Cortex of kidney (tissue), 1 donor: ENCODE measurements around the gene SMCHD1.
"Not testable (repeated sequence)": the region's sequence is repeated elsewhere in the genome, so short reads cannot be mapped to it uniquely, and the experiment has no call there.

Experiments used
- DNase-seq: peaks from one replicate; lab custom pipeline; 2025; lab: John Stamatoyannopoulos, UW

The SMCHD1 gene

DNA sequence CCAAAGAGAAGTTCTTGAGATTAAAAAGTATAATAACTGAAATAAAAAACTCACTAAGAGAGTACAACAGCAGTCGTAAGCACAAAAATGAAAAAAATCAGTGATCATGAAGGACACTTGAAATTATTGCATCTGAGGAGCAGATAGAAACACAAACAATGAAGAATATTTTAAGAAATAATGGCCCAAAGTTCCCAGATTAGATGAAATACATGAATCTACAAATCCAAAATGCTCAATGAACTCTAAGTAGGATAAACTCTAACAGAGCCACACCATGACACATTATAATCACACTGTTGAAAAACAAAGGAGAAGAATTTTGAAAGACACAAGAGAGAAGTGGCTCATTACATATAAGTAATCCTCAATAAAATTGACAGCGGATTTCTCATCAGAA is 159.4 kb downstream of the SMCHD1 start:
- no peak for DNase-seq

DNA sequence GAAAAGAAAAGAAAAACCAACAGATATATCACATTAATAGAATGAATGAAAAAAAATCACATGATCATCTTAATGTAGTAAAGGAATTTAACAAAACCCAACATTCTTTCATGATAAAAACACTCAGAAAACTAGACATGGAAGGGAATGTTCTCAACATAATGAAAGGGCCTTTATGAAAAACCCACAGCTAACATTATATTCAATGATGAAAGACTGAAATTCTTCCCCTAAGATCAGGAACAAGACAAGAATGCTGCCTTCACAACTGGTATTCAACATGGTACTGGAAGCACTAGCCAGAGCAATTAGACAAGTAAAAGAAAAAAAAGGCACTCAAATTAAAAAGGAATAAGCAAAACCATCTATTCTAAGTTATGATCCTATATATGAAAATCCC is 162.8 kb downstream of the SMCHD1 start:
- no peak for DNase-seq

DNA sequence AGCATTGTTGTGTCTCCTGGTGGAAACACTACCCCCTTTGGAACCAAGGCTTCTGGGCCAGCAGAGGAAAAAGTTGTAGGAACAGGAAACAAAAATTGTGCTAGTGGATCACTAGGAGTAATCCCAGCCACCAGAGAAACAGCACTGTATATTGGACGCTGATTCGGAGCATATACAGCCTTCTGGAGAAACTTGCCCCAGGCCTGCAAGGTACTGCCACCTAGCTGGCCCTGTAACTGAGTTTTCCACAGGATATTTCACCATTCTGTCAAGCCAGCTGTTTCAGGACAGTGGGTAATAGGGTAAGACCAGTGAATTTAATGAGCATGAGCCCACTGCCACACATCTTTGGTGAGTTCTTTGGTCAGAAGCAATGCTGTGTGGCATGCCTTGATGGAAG is 166.2 kb downstream of the SMCHD1 start:
- no peak for DNase-seq

DNA sequence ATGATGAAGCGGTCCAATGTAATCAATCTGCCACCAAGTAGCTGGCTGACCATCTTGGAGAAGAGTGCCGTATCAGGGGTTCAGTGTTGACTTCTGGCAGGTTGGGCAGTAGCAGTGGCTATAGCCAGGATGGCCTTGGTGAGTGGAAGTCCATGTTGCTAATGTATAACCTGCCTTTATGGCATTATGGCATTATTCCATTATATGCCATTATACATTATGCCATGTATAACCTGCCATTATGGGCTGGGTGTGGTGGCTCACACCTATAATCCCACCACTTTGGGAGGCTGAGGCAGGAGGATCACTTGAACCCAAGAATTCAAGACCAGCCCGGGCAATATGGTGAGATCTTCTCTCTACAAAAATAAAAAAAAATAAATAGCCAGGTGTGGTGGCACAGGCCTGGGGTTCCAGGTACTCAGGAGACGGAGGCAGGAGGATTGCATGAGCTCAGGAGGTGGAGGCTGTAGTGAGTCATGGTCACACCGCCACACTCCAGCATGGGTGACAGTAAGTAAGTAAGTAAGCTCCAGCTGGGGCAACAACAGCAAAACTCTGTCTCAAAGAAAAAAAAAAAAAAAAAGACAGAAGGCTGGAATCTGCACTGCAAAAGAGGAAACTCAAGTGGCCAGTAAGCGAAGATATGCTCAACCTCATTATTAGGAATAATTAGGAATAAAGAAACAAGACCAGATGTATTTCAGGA is 166.8 kb downstream of the SMCHD1 start:
- no peak for DNase-seq

DNA sequence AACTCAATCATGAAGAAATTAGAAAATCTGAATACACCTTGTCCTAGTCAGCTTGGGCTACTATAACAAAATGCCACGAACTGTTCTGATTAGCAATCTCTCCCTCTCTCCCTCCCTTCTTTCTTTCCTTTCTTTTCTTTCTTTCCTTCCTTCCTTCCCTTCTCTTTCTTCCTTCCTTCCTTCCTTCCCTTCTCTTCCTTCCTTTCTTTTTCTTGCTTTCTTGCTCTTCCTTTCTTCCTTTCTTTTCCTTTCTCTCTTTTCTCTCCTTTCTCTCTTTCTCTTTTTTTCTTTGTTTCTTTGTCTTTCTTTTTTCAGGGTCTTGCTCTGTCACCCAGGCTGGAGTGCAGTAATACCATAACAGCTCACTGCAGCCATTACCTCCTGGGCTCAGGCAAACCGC is 167.7 kb downstream of the SMCHD1 start:
- no peak for DNase-seq

DNA sequence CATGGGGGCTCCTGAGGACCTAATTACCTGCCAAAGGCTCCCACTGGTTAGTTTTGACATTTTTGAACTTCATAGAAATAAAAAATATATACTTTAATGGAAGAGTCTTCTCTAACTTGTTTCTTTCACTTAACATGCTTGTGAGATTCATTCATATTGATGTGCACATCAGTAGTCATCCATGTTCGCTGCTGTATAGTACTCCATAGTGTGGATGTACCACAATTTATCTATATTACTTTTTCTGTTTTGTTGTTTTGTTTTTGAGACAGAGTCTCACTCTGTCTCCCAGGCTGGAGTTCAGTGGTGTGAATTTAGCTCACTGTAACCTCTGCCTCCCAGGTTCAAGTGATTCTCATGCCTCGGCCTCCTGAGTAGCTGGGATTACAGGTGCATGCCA is 168.4 kb downstream of the SMCHD1 start:
- DNase-seq = no peak

DNA sequence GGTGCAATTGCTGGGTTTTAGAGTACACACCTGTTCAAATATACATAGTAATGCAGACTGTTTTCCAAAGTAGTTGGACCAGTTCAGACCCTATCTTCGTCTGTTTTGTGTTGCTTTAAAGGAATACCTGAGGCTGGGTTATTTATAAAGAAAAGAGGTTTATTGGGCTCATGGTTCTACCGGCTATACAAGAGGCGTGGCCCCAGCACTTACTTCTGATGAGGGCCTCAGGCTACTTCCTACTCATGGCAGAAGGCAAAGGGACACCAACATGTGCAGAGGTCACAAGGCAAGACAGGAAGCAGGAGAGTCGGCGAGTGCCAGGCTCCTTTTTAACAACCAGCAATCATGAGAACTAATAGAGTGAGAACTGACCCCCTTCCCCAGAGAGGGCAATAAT is 169.3 kb downstream of the SMCHD1 start:
- DNase-seq = no peak

DNA sequence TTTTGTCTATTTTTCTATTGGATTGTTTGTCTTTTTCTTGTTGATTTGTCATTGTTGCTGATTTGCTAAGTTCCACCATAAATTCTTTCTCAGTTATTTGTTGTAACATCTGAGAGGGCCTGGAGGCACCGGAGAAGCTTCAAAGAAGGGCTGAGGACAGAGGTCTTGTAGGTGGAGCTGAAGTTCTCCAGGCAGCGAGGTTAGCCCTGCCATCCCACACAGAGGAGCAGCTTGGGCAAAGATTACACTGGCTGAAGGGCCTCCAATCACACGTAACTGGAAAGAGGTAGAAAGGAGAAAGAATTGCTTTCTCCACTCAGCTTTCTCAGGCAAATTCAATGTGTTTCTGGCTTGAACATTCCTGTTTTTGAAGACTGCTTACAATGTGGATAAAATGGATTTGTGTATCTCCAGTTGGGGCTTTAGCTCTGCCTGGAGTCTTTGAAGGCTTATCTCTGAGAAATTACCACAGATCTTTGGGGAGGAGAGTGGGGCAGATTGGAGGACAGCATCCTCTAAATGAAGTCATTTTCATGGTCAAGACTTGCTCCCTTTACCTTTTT is 170.2 kb downstream of the SMCHD1 start:
- no peak for DNase-seq

DNA sequence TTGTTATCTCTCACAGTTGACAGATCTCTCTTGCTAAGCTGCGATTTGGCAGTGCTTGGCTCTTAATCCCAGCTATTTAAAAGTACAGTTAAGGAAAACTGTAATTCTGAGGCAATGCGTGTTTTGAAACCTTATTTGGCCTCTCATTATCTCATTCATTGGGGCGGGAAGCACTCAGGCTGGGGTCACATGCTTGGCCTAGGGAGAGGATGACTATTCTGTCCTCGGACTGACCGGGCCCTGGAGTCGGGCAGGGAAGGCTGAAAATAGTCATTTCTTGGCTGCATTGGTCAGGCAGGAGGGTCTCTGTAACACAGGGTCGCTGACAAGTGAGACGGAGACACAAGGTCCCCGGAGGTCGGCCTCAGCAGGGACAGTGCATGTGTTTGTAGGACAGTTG is 171.1 kb downstream of the SMCHD1 start:
- DNase-seq = no peak

DNA sequence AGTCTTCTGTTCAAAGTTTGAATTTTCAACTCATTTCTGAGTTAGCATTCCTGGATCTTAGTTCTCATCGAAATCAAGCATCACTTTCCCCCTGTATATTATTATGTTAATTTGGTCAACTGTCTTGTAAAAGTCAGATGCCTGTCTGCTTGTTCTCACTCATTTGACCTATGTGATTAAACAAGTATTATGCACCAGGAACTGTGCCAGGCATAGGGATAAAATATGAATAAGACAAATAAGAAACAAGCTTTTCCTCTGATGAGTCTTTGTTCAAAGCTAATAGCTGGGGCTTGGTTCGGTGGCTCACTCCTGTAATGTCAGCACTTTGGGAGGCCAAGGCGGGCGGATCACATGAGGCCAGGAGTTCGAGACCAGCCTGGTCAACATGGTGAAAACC is 171.5 kb downstream of the SMCHD1 start:
- no peak for DNase-seq

DNA sequence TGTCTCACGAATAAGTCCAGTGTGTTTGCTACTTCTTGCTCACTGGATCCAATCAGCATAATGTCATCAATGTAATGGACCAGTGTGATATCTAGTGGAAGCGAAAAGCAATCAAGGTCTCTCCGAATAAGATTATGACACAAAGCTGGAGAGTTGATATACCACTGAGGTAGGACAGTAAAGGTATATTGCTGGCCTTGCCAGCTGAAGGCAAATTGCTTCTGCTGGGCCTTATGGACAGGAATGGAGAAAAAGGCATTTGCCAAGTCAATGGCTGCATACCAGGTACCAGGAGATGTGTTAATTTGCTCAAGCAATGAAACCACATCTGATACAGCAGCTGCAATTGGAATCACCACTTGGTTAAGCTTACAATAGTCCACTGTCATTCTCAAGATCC is 180.6 kb downstream of the SMCHD1 start:
- not testable (repeated sequence) for DNase-seq

DNA sequence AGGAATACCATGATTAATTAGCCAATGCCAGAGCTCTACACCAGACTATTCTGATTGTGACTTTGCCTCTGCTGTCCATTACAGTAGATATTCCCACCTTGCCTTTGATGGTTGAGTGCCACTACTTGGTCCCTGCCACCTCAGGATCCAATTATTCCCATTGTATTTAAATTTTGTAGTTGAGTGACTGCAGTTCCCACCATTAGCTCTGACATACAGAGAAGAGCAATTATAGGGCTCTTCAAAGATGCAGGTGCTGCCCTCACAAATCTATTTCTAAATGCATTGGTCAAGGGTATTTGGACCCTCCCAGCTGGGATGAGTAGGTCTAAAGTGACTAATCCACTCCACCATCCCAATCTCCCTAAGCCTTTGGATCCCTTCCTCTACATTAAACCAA is 181.8 kb downstream of the SMCHD1 start:
- DNase-seq = not testable (repeated sequence)

DNA sequence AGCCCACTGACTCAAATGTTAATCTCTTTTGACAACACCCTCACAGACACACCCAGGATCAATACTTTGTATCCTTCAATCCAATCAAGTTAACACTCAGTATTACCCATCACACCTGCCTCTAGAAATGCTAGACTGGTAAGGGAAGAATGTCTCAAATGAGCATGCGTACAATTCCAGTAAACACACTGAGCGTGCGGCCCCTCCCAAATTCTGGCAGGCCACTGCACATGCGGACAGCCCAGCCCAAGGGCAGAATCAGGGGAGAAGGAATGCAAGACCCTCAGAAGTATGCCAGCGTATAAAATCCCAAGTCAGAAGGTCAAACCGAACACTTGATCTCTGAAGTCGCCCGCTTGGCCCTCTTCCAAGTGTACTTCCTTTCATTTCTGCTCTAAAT is 183.7 kb downstream of the SMCHD1 start:
- DNase-seq = no peak

DNA sequence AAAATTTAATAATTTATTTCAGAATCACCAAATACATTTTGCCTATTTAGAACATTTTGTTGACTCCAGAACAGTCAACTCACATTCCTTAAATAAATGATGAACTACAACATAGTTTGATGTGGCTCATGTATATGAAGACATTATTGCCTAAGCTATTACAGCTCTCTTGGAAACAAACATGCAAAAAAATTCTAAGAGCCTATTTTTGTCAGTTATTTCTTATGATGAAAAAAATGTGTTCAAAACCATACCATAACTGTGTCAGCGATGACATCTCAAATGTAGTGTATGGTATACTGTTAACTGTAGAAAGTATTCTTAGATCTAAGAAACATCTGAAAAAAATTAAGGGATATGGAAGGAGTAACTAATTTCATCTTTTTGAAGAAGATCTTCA is 185.0 kb downstream of the SMCHD1 start:
- DNase-seq = no peak

DNA sequence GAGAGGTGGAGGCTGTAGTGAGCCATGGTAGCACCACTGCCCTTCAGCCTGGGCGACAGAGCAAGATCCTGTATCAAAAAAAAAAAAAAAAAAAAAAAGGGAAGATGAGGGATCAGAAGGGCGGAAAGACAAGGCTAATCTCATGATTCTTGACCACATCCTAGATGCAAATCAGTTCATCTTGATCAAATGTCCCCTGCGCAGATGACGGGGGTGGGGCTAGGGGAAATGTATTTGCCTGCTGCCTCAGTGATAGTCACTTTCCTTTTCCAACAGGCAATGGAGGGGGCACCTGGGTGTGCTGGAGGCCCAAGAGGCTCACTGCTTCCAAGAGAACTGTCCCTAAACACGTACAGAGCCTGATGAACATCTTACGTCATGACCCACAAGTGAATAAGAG is 187.6 kb downstream of the SMCHD1 start:
- no peak for DNase-seq

DNA sequence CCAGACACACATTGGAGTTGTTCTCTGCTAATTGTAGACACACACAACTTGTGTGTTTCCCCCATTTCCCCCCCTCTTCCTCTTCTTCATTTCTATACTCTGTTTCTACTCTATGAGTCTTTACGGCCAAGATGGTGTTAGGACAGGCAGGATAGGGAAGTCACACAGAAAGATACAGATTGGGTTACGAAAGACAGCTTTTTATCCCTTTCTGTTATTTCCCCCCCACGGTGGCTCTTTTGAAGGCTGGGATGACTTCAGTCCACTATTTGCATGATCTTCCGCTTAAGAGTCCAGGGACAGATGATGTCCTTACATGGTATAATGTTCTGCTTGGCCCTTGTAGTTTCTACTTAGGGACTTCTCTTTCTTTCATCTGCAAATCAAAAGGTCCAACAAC is 189.6 kb downstream of the SMCHD1 start:
- no peak for DNase-seq

DNA sequence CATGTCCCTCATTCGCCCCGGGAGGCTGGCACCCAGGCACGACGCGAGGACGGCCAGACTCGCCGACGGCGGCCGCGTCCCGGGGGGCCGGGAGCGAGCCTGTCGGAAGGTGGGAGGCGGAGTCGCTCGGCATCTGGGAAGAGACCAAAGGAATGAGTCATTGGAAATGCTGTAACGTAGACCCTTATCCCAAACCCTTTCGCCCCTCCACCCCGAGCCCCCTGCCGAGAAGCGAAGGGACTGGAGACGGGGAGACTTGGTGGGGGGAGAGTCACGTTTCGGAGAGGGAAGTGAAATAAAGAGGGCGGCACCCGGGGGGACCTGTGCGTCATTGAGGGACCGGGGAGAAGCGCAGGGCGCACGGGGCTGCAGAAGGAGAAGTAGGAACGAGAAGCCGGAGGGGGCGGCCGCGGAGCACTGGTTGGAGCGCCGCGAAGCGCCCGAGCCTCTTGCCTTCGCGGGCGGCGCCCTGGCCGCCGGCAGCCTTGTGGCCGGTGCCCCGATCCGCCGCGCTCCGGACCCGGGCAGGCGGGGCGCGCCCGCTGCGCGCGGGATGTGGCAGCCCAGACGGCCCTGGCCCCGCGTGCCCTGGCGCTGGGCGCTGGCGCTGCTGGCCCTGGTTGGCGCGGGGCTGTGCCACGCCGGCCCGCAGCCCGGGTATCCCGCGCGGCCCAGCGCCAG is 191.2 kb downstream of the SMCHD1 start, which contains the start of gene EMILIN2:
Gene EMILIN2, plus strand, starts transcription at position 371 of the 681 bp plus-strand sequence. Its CDS starts 183 bp downstream, at position 554.
- DNase-seq = no peak

DNA sequence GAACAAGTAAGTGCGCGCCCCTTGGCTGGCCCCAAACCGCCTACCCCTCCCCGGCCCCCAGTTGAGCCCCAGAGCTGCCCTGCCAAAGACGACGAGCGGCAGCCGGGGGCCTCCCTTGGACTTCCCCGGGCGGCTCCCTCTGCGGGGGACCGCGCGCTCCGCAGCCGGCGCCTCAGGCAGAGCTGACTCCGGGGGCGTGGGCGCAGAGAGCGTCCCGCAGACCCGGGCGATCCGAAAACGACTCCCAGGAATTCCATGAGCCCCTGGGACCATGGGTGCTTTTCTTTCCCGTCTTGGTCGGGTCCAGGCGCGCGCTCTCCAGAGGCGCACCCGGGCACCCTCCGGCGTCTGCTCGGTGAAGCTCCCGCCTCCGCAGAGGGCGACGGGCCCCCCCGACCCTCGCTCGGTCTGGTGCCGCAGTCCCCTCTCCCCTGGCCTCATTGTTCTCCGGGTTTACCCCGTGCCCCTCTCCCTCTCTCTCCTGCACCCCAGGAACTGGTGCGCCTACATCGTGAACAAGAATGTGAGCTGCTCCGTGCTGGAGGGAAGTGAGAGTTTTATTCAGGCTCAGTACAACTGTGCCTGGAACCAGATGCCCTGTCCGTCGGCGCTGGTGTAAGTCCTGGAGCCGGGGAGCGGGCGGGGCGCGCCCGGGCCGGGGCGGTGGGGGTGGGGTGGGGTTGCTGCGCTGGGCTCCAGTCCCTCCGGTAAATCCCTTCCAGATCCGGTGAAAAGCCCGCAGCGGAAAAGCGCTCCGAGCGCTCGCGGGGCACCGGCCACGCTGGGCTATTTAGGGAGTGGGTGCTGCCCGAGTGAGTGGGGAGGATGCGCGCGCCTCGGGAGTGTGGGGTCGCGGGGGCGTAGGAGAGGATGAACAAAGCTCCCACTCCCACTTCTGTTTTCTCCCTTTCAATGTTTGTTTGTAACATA is 192.1 kb downstream of the SMCHD1 start:
- DNase-seq = no peak

DNA sequence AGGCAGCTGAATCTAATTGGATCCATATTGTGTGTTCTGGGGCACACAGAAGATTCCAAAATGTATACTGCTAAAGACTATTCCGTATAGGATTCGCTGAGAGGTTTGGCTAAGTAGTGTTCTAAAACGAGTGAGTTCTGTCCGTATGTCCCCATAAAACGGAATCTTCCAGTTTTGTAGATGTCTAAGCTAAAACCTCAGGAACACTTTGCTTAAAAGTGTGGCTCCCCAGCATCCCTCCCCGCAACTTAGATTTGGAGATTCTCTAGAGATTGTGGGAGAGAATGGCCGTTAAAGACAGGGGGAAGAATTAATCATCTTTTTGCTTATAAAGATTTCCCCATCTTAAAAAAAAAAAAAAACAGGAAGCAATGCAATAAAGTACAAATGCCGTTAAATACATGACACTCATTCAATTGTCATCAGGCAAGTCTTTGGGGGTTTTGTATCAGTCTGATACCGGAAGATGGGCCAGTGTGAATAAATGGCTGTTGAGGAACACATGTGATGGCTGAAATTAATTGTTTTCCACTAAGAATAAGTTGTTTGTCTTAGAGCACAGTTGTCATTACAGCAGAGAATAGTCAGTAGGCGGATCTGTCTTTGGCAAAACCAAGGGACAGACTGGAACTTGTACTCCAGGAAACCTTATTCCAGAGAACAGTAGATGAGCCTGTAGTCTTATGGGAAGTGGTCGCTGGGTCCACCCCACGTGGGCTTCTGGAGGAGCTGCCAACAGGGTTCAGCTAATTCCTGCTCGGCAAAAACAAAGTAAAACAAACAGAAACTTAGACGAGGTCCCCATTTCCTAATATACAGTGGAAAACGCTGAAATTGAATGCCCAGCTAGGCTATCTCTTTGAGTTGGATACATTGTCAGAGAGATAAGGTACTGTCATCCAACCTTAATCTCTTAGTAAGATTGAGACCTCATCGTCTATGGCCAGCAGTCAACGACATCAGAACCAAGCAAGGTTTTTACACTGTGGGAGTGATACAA is 193.0 kb downstream of the SMCHD1 start:
- DNase-seq = no peak

DNA sequence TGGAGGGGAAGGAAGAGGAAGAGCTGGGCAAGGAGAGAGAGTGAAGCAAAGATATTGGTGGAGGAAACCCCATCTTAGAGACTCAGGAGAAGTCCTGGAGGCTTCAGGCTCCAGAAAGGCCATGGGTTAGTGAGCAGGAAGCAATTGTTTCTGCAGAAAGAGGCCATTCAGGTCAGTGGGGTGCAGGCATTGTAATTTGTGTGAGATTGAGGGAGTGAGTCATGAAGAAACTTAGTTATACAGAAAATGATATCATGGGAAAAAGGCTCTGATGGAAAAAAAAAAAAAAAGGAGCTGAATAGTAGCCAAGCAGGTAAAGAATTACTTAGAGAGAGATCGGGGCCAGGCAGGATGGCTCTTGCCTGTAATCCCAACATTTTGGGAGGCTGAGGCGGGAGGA is 195.3 kb downstream of the SMCHD1 start:
- no peak for DNase-seq

DNA sequence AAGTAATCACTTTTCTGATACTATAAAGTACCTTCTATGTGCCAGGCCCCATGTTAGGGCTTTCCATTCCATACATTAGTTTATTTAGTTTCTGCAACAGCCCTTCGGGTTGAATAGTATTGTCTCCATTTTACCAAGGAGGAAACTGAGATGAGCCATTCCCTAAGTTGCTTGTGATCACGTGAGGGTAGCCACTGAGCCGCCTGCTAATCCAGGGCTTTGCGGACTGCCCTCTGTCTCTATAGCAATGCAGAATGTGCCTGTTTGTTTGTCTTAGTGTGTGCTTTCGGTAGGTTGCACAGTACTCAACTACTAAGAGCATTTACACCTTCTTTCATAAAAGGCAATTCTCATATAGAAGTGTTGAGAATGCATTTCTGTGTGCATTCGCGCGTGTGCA is 196.2 kb downstream of the SMCHD1 start:
- DNase-seq = no peak
